NCI-H82 (cell line): ENCODE measurements around the gene RNF26.
A peak's percentile ranks its signal among the peaks of the same experiment; 100 is the strongest.

Source experiments
- DNase-seq: peaks from one replicate; lab custom pipeline; 2025; lab: John Stamatoyannopoulos, UW

RNF26 gene

DNA sequence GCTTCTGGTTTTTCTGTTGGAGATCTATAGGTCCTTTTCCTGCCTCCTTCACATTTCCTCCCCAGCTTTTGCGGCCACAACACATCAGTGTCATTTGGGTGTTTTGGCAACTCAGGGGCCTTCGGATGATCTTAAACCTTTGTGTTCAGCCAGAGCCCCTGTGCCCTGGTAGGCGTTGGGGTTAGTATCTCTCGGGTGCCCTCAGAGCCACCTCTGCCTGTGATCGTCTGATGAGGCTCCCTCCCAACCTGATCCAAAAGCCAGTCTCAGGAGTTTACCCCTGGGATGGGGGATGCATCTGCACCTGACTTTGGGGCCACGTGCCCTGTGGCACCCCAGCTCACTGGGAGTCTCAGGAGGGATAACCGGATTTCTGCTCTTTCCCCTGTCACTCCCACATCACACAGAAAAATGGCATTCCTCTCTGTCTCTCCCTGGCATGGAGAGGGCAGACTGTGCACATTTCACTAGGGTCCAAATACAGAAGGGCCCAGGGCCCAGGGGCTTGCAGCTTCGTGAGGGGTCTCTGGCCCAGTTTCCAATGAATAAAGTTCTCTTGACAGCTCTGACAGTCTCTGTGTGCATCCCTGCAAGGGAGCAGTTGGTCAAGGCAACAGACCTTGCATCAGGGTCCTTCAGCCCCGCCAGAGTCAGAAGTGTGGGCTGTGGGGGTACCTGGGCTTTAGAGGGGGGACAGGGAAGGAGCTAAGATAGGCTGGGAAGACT lies 2.6 kb downstream of the RNF26 start:
- DNase-seq = no peak

DNA sequence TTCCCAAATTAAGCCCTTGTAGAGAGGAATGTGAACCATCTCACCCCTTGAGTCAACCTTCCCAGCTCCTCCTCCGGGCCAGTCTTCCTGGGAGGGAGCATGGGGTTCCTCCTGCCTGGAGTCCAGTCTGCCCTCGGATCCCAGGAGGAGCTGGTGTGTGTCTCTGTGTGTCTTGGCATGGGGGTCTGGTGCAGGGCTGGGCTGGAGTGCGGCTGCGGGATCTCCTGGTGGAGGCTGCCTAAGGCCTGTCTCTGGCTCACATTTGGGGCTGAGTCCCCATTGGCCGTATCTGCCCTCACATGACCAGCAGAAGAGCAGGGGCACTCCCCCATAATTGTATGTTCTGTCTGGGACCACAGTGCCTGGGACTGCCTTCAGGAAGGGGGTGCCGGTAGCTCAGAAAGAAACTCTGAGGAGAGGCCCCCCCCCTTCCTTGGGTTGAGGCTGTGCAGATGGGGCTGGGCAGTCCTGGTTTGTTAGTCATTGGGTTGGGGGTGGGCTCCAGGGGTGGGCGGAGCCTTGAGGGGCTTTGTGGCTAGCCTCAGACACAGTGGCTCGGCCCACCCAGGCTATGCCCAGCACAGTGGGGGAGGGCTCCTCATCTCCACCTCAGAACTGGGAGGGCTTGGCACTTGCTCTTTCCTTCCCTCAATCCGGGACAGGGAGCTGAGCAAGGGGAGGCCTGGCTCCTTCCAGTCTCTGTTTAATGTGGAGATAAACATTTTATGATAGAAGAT lies 3.4 kb downstream of the RNF26 start:
- peak; percentile 74 for DNase-seq

DNA sequence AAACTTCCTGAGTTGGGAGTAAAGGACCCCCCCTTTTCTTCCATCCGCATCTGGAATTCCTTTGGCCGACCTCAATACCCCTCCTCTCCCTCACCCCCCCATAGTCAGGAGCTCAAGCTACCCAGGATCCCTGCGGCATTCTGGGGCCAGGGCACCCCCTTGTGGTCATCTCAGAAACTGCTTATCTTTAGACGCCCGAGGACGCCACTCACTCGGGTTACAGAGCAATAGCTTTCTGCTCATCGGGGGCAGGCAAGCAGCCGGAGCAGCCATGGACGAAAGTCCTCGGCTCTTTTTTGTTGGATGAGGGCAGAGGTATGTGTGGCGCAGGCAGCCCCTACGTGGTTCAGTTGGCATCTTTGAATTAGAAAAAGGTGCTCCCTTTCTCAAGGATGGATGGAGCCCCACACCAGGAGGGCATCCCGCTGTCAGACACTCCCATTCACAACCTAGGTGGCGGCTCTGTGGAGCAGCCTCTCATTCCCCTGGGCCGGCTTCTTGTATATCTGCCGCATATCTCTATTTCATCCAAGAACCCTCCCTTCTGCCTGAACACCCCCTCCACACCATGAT lies 4.1 kb downstream of the RNF26 start:
- peak; percentile 84 for DNase-seq

DNA sequence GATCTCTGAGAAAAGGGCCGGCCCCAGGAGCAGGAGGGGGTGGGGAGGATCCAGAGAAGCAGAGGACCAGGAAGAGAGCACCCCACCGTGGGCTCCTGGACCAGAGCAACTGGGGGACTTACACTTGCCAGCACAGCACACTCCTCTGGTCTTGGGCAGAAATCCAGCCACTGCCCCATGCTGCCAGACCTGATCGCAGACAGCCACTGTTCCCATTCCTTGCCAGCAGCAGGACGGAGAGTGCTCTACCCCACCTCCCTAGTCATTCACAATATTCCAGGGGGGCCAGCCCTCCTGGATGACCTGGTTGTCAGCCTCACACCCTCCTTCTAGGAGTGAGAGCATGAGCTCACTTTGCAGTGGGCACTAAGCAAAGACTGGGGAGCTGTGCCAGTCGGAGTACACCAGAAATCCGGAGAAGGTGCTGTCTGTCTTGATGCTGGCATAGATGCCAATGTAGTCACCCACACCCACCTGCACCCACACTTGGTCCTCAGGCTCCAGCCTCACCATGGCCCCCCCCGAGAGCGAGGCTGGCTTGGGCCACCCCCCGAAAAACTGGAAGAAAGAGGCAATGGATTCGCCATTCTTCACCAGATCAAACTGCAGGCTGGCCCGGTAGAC lies 4.8 kb downstream of the RNF26 start:
- DNase-seq = no peak

DNA sequence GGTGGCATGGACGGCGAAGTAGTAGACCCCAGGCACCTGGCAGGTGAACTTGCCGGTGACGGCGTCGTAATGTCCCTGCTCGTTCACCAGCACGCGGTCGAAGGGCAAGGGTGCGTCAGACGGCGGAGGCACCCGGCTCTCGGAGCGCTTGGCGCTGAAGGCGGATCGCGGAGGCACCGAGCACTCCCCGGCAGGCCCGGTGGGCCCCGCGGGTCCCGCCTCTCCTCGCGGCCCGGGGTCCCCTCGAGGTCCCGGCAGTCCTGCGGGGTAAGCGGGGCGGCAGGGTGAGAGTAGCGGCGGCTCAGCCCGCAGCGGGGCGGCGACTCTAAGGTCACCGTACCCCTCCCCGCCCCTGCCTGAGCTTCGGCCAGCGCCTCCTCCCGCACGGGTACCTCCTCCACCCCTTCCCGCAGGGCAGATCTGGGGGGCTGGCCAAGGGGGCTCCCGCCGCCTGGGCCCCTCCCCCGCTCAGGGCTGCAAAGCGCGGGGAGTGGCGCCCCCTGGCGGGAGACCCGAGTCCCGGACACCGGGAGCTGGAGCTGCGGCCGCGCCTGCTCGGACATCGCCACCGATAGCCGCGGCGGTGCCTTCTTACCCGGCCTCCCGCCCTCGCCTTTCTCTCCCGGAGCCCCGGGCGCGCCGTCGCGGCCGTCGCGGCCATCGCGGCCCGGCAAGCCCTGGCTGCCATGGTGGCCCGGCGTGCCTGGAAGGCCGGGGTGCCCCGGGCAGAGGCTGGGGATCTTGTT lies 5.4 kb downstream of the RNF26 start:
- peak; percentile 25 for DNase-seq

DNA sequence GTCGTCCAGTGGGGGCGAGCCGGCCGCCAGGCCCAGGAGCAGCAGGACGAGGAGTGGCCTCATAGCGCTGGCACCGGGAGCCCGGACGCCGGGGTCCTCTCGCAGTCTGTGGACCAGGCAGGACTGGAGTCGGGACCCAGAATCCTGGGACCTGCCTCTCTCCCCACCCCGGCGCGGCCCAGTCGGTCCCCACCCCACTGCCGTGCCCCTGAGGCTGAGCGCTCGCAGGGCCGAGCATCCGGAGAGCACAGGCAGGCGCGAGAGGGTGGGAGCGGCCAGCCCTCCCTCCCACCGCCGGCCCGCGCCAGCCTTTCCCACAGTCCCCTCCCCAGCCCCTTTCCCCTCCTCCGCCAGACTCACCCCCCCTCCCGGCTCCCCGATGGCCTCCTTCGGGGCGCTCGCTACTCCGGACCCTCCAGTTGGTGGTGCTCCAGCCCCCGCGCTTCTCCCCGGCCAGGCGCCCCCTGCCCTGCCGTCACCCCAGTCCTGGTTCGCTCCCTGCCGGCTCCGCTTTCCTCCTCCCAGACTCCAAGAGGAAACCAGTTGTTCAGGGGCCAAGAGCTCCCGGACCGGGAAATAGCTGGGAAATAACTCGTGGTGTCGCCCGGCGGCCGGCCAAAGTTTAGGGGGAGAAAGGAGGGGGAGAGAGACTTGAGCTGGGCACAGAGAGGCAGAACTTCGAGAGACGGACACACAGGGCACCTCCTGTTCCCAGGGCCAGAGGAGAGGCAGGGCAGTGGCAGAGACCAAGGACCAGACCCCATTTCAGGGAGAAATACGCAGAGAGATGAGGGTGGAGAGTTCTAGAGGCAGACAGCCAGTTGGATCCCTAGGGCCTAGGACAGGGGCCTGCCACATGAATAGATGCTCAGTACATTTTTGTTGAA lies 6.3 kb downstream of the RNF26 start, which contains the start of gene C1QTNF5:
Gene C1QTNF5 (minus strand): TSS at position 549 of the 887 bp plus-strand sequence. CDS start 486 bp downstream, at position 63.
- no peak for DNase-seq

DNA sequence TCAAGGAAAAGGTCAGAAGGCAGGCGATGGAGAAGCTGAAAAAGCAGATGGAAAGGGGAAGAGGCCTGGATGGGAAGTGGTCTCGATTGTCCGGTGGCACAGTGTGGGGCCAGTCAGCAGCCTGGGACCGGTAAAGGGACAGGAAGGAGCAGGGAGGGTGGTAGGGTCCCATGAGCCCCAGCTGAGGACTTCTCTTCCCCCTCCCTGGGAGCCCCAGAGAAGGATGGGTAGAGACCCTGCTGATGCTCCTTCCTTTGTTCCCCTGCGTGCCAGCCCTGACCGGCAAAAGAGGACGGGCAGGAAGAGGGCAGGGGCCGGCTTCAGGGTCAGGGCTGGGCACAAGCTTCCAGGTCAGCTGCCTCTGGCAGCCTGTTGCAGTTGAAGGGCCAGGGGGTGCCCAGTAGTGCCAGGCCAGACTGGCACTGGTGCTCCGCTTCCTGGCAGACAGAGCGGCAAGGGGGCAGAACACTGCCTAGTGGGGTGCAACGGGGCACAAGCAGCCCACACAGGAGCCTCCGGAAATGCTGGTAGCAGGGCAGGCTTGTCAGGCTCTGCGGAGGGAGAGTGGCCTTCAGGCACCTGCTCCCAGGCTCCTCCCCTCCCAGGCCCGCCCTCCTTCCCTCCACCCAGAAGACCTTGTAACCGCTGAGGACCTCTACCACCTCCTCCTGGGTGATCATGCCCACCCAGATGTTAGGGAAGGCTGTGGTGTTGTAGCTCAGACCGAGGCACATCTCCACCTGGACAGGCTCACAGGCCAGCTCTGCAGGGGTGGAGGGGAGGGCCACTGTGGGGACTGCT lies 7.1 kb downstream of the RNF26 start:
- DNase-seq = no peak

DNA sequence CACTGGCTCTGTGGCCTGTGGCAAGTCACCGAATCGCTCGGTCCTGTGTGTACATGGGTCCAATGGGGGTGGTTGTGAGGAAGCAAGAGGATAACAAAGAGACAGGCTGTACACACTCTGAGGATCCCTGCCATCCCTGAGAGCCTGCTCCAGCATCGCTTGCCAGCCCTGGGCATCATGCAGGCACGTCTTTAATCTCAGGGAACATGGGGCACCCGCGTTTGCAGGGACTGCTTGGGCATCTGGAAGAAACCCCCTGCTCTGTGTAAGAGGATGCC lies 7.6 kb downstream of the RNF26 start:
- no peak for DNase-seq

DNA sequence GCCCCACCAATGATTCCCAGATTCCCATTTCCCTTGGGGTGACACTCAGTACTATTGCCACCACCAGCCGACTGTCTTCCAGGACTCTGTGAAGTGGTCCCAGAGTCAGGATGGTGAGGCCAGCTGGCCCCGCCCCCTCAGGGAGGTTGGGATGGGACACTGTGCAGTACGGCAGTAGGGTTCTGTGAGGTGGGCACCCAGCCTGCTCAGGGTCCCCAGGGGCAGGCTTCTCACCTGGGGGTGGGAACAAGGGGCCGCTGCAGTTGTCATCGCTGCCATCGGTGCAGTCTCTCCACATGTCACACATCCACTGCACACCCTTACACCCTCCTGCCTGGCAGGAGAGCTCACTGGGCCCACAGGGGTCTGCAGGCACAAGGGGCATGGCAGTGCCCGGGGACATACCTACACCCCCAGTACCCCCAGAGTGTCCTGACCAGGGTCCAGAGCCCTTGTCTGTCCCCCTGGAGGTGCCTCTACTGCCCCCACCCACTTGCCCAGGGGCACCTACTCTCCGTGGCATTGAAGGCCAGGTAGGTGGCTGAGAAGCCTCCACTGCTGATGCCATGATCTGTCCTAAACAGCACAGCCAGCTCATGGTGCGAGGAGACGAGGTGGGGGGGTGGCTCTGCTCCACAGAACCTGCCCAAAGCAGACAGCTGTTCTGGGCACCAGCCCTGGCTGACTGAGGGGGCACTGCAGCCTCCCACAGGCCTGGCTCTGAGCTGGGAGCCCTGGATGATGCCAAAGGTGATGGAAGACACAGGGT lies 8.2 kb downstream of the RNF26 start:
- no peak for DNase-seq

DNA sequence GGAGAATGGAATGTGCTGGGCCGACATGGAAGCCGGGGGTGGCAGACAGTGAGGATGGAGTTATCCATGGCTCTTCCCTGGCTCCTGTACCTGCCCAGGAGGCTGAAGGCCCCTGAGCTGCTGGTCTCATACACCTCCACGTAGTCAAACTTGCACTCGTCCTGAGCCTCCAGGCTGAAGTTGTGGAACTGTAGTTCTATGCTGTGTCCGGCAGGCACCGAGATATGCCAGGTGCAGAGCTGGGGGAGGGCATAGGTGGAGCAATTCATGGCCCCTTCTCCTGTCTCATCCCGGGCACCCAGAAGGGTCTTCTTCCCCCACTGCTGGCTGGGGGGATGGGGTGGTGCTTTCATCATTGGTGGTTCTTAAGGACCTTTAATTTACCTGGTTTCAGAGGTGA lies 9.4 kb downstream of the RNF26 start:
- DNase-seq = no peak

DNA sequence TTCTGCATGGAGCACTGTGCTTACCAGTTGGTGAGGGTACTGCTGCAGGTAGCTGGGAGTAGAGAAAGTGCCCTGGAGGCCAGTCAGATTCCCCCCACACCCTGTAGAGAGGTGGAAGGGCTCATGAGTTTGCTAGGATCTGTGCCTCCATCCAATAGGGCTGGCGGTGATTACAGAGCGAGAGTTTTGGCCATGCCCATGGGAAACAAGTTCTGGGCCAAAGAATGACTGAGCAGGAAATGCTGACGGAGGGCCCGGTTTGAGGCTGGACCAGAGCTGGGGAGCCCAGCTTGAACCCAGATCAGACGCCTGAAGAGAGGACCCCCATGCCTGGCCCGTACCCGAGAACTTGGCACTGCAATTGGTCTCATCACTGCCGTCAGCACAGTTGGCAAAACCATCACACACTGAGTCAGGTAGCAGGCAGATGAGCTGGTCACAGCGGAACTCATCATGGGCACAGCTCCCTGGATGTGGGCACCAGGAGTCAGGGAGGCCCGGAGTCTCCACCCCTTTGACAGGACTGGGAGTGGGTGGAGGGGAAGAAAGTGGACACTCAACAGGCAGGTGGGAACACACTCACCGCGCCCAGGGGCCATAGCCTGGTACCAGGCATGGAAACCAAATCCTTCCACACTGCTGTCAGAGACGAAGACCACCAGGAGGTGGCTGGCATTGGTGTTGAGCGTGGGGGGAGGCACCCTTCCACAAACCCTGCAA lies 10.1 kb downstream of the RNF26 start:
- no peak for DNase-seq

DNA sequence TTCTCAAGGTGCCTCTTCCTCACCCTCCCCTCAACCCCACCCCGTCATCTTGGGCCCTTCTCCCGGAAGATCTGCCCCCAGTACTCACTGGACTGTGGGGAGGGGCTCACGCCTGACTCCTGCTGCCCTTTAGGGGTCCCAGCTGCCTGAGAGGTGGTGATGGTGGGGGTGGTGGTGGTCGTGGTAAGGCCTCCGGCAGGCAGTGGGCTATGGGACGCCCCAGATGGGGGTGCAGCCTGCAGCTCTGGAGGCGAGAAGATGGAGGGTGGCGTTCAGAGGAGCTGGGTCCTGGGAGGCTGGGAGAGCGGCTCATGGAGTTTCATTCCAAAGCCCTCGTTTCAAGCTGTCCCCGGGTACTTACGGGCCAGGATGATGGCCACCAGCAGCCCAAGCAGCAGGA lies 11.4 kb downstream of the RNF26 start:
- no peak for DNase-seq

DNA sequence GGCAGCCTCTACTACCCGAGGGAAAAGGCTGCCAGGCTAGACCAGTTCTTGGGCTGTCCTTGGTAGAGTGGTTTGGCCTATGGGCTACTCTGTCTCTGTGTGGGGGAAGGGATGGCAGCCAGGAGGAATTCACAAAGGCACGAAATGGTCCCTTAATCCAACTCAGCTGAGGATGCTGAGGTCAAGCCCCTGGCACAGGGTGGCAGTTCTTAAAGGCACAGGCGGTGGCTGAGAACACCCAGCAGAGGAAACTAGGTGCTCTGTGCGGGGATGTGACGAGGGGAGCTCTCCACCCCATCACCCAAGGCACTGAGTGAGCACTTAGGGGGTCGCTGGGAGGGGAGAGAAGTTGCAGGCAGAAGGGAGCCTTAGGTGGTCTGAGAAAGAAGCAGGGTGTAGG lies 12.3 kb downstream of the RNF26 start, which contains the start of gene MFRP:
Gene MFRP (minus strand): TSS at position 101 of the 400 bp plus-strand sequence. CDS start 192 bp downstream, outside the sequence.
- DNase-seq = no peak

DNA sequence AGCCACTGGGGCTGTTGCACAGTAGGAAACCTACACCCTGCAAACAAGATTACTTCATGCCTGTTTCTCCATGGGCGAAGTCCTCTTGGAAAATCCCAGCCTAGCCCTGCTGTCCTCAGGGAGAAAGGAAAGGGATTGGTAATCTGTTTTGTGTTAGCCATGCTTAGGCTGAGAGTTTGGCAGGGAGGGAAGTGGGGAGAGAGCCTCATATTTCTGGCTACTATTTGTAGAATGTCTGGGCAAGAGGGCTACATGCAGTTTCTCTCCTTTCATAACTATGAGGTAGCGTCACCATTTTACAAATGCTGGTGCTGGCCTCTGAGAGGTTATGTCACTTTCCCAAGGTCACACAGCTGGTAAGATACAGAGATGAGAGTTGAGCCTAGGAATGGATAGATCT lies 12.9 kb downstream of the RNF26 start:
- peak; percentile 58 for DNase-seq

DNA sequence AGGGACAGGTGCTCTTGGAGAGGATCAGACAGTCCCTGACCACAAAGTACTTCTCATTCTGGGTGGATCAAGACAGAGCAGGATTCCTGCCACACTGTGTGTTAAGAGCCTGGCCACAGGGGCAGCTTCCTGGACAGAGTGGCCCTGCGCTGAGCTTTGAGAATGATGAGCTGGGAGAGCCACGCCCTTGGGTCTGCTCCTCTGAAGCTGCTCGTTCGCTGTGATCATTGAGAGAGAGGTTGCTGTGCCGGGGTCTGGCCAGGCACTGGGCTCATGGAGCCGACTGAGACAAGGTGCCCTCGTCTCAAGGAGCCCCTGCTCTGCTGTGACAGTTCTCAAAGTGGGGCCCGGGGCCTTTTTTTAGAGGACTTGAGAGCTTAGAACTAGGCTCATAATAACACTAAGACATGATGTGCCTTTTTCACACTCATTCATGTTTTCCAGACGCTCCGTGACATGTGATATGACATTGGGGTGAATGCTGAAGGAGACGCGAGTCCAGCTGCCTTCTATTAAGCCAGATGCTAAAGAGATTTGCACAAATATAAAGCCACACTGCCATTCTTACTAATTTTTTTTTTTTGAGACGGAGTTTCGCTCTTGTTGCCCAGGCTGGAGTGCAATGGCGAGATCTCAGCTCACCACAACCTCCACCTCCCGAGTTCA lies 13.7 kb downstream of the RNF26 start:
- peak; percentile 15 for DNase-seq

DNA sequence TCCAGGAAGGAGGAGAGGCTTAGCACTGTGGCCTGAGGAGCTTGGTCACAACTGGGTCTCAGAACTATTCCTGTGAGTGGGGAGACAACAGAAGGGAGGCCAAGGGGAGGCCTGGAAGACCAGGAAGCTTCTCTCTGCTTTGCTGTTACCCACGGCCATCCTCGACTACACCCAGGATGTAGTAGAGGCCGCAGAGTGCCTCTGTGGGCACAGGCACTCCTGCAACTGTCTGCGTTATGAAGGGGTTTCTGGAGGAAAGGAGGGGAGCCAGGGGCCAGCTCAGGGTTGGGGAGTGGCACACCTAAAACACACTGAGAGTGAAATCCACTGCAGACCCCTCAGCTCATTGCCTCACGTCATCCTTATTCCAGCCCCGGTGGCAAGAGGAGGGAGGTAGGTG lies 16.0 kb downstream of the RNF26 start:
- no peak for DNase-seq

DNA sequence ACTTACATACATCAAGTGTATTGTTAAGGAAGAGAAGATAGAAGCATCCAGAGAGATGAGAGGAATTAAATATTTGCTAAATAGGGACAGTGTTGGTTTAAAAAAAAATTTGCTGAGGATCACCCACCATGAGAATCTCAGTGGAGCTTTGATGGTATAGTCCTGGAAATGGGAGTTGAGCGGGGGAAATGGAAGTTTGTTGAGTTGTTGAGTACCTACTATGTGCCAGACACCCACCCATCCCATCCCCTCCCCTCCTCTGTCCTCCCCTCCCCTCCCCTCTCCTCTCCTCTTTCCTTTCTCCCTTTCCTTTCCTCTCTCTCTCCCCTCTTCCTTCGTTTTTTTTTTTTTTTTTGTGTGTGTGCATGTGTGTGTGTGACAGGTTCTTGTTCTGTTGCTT lies 16.9 kb downstream of the RNF26 start:
- no peak for DNase-seq

DNA sequence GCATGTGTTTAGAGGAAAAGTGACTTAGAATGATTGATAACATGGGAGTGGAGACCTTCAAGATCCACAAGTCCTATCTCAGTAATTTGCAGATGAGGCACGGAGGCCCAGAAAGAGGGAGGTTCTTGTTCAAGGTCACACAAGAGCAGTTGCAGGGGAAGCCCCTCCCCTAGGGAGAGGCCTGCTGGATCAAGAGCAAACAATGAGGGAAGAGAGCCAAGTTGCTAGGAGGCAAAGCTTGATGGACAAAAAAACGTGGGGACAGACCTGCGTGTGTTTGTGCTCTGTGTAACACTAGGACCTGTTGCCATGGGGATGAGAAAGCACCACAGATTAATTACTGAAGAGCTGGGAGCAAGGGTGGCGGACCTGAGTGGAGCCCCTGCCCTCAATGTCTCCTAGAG lies 18.5 kb downstream of the RNF26 start:
- peak; percentile 93 for DNase-seq
